Endothelial cell of umbilical vein (primary cell): ENCODE measurements around the gene SGCD. TPM values are rescaled to one million over a fixed set of nuclear protein-coding genes. Genes with fewer than 3 reads are reported as not detected.

ENCODE experiments used
- BruUV-seq: library from RNA; stranded (reverse); fragments of 400-500 nt; replicated peaks from 2 replicates; lab custom pipeline; 2021; lab: Mats Ljungman, UMichigan
- CTCF ChIA-PET: fragments of 300-600, 350-600 bp; sonication (Branson Sonifier 250); formaldehyde crosslinking; loops from one replicate; lab custom pipeline; 2021; ENCODE audit warnings: antibody characterized with exemption, inconsistent platforms; lab: Charles Lee
- POLR2A ChIA-PET: fragments of 300-600, 350-600 bp; sonication (Branson Sonifier 250); formaldehyde crosslinking; loops from one replicate; lab custom pipeline; 2021; ENCODE audit warnings: antibody characterized with exemption, inconsistent platforms; lab: Charles Lee
- DNase-seq: peaks from one replicate; pipeline ENCODE4 v3.0.0-alpha.2; 2011; ENCODE audit warnings: low read depth, low spot score
- FAIRE-seq: peaks from 2 replicates; lab custom pipeline; 2011; peaks lifted over from hg19 to GRCh38; lab: Jason Lieb, UNC
- H2AFZ ChIP-seq: 2 replicates; pipeline ENCODE4 v1.6.0; 2012; ENCODE audit warnings: low read depth, low read length, control low read depth, inconsistent platforms
- H3K27ac ChIP-seq: 2 replicates; pipeline ENCODE4 v1.5.1; 2011; ENCODE audit warnings: low read depth, mild to moderate bottlenecking, control low read depth, low read length, moderate library complexity; ENCODE audit not compliant: insufficient read depth
- H3K27me3 ChIP-seq, 2 experiments: 2 replicates each; pipeline versions ENCODE4 v1.6.0 to v1.6.1; 2011; ENCODE audit warnings: low read length in 2 of 2, mixed read lengths in 1 of 2; ENCODE audit not compliant: control insufficient read depth in 2 of 2, insufficient read depth in 2 of 2
- H3K36me3 ChIP-seq, 2 experiments: 2 replicates in 1 of 2; 3 replicates in 1 of 2; pipeline ENCODE4 v1.5.1; 2011; ENCODE audit warnings: low read length in 2 of 2, mild to moderate bottlenecking in 1 of 2, moderate library complexity in 1 of 2; ENCODE audit not compliant: control insufficient read depth in 2 of 2, insufficient read depth in 2 of 2; ENCODE audit errors: extremely low read depth in 1 of 2
- H3K4me1 ChIP-seq: 3 replicates; pipeline ENCODE4 v1.5.1; 2011; ENCODE audit warnings: mild to moderate bottlenecking, low read length; ENCODE audit not compliant: control insufficient read depth, insufficient read depth; ENCODE audit errors: extremely low read depth
- H3K4me2 ChIP-seq: 2 replicates; pipeline ENCODE4 v1.6.1; 2011; ENCODE audit warnings: low read length, control low read depth, mixed read lengths; ENCODE audit not compliant: insufficient read depth
- H3K4me3 ChIP-seq, 3 experiments: fragments of 200-600 bp in 1 of 3; sonication (generic), shearing (Covaris generic) in 1 of 3; replicated peaks in 1 of 3; 2 replicates each; pipeline ENCODE4 v1.5.1; 2011 to 2016; ENCODE audit warnings: control low read depth in 3 of 3, low read length in 3 of 3, mild to moderate bottlenecking in 2 of 3, inconsistent platforms in 1 of 3, low read depth in 1 of 3, moderate library complexity in 1 of 3; ENCODE audit not compliant: insufficient read depth in 1 of 3
- H3K79me2 ChIP-seq: 2 replicates; pipeline ENCODE4 v1.6.0; 2012; ENCODE audit warnings: low read length, inconsistent platforms; ENCODE audit not compliant: control insufficient read depth, insufficient read depth
- H3K9ac ChIP-seq: replicated peaks from 2 replicates; pipeline ENCODE3; 2011; ENCODE audit warnings: low read length, control low read depth; ENCODE audit not compliant: insufficient read depth; ENCODE audit errors: extremely low read depth
- H3K9me1 ChIP-seq: replicated peaks from 3 replicates; pipeline ENCODE4 v1.6.0; 2011; ENCODE audit warnings: mild to moderate bottlenecking, low read length; ENCODE audit not compliant: control insufficient read depth, insufficient read depth; ENCODE audit errors: extremely low read depth
- H3K9me3 ChIP-seq: replicated peaks from 2 replicates; pipeline ENCODE4 v1.5.1; 2012; ENCODE audit warnings: low read length, inconsistent platforms; ENCODE audit not compliant: control insufficient read depth, insufficient read depth
- H4K20me1 ChIP-seq: replicated peaks from 2 replicates; pipeline ENCODE3; 2011; ENCODE audit warnings: mild to moderate bottlenecking, low read length; ENCODE audit not compliant: control insufficient read depth, insufficient read depth; ENCODE audit errors: extremely low read depth
- EZH2 ChIP-seq: IDR thresholded peaks from 2 replicates; pipeline ENCODE4 v1.6.1; 2012; ENCODE audit warnings: borderline replicate concordance, low read depth, mild to moderate bottlenecking, moderate library complexity, low read length, inconsistent platforms; ENCODE audit not compliant: severe bottlenecking
- FOS ChIP-seq: IDR thresholded peaks from 2 replicates; pipeline ENCODE4 v1.6.1; 2011; ENCODE audit warnings: mild to moderate bottlenecking, low read length, moderate library complexity, borderline replicate concordance; ENCODE audit not compliant: insufficient read depth
- GATA2 ChIP-seq: IDR thresholded peaks from 2 replicates; pipeline ENCODE4 v1.7.0; 2011; ENCODE audit warnings: low read depth, mild to moderate bottlenecking, moderate library complexity, mixed read lengths, low read length; ENCODE audit not compliant: insufficient read length, insufficient read depth
- JUN ChIP-seq: IDR thresholded peaks from 2 replicates; pipeline ENCODE4 v1.6.1; 2011; ENCODE audit warnings: borderline replicate concordance, low read depth; ENCODE audit not compliant: insufficient read length, insufficient read depth
- MYC ChIP-seq: IDR thresholded peaks from one replicate; pipeline ENCODE4 v1.6.1; 2011; ENCODE audit warnings: mild to moderate bottlenecking, low read depth, low read length
- POLR2A ChIP-seq: IDR thresholded peaks from 2 replicates; pipeline ENCODE4 v1.6.1; 2012; ENCODE audit warnings: low read depth, mild to moderate bottlenecking, control low read depth, low read length
- POLR2AphosphoS5 ChIP-seq: IDR thresholded peaks from 2 replicates; pipeline ENCODE4 v1.6.1; 2012; ENCODE audit warnings: low read depth, mild to moderate bottlenecking, control low read depth, low read length, moderate library complexity; ENCODE audit not compliant: insufficient read depth
- dilution Hi-C: fragments of 300-500 bp; cut with MboI; formaldehyde crosslinking; loops from one replicate; pipeline ENCODE4 v1.15.0; 2019; ENCODE audit warnings: low sequenced_read_pairs; ENCODE audit not compliant: extremely low pct_ligation_motif_present
- intact Hi-C: fragments of 100-400 bp; cut with micrococcal nuclease; formaldehyde crosslinking; loops from one replicate; pipeline ENCODE4 v1.10.0; 2022
- polyA plus RNA-seq, 4 experiments: library from polyadenylated mRNA; depleted of rRNA in 3 of 4; stranded (reverse) in 3 of 4; unstranded in 1 of 4; fragments of >200 nt; gene quantifications; 2 replicates each; pipeline versions ENCODE4 v1.2.1 to v1.2.3, GENCODE V29; 2011 to 2012; ENCODE audit warnings: missing spikeins in 1 of 4
- total RNA-seq: library from RNA; stranded (reverse); gene quantifications from 2 replicates; pipeline ENCODE4 v1.2.3, GENCODE V29; 2021
- TF ChIP-seq, protein P1 (sequence below), 2 donors: IDR thresholded peaks; 1 replicate in 1 of 2; 2 replicates in 1 of 2; pipeline ENCODE4 v1.5.1; 2011; ENCODE audit warnings: low read length in 2 of 2, mild to moderate bottlenecking in 2 of 2, moderate library complexity in 2 of 2, control low read depth in 1 of 2, inconsistent platforms in 1 of 2, low read depth in 1 of 2; ENCODE audit not compliant: insufficient read depth in 1 of 2; ENCODE audit errors: extremely low read depth in 1 of 2
- TF ChIP-seq, protein P2 (sequence below): IDR thresholded peaks from 2 replicates; pipeline ENCODE4 v1.6.1; 2011; ENCODE audit not compliant: insufficient read depth, insufficient read length

The SGCD gene
- total and polyA plus RNA-seq, 2 donors (not counting 3 experiments of a cell fraction or from before 2014, with no cell fraction given) = not detected

GRCh38 chr5:156595132-156595787, 268.3 kb downstream of the SGCD start:
- TF ChIP-seq POLR2AphosphoS5 (no peak), GATA2 (no peak), FOS (no peak), JUN (no peak), POLR2A (no peak), MYC (no peak), EZH2 (no peak)
- TF ChIP-seq, protein P1, sequence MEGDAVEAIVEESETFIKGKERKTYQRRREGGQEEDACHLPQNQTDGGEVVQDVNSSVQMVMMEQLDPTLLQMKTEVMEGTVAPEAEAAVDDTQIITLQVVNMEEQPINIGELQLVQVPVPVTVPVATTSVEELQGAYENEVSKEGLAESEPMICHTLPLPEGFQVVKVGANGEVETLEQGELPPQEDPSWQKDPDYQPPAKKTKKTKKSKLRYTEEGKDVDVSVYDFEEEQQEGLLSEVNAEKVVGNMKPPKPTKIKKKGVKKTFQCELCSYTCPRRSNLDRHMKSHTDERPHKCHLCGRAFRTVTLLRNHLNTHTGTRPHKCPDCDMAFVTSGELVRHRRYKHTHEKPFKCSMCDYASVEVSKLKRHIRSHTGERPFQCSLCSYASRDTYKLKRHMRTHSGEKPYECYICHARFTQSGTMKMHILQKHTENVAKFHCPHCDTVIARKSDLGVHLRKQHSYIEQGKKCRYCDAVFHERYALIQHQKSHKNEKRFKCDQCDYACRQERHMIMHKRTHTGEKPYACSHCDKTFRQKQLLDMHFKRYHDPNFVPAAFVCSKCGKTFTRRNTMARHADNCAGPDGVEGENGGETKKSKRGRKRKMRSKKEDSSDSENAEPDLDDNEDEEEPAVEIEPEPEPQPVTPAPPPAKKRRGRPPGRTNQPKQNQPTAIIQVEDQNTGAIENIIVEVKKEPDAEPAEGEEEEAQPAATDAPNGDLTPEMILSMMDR (IDR thresholded peaks at IDR 0.05; ENCODE audit: extremely low read depth in 1 of 2, insufficient read depth in 1 of 2, low read depth in 1 of 2, low read length in 2 of 2) = no peak
- TF ChIP-seq, protein P2, sequence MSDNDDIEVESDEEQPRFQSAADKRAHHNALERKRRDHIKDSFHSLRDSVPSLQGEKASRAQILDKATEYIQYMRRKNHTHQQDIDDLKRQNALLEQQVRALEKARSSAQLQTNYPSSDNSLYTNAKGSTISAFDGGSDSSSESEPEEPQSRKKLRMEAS = no peak
- Histone ChIP-seq H3K9me3 (peaks cover 6% of the 10 kb centered on the region), H3K79me2 (no peaks in the 10 kb centered on the region), H2AFZ (no peak overlapping the region), H3K4me2 (no peak overlapping the region), H4K20me1 (no peaks in the 10 kb centered on the region), H3K4me1 (no peaks in the 10 kb centered on the region), H3K36me3 (no peaks in the 10 kb centered on the region), H3K9me1 (no peaks in the 10 kb centered on the region), H3K27ac (no peak overlapping the region), H3K27me3 (no peaks in the 10 kb centered on the region), H3K9ac (no peak overlapping the region), H3K4me3 (no peak overlapping the region)
- FAIRE-seq (no peak), DNase-seq (no peak)
- intact Hi-C loops (no loop called here), dilution Hi-C loops (no loop called here)
- ChIA-PET CTCF (no interaction called here), POLR2A (no interaction called here)
- no TSS peak for BruUV-seq
